Muscle of leg (tissue), 11 donors: ENCODE results near the gene IGDCC3. TPM values are rescaled to one million over a fixed set of nuclear protein-coding genes. Genes with fewer than 3 reads are reported as not detected.

Source experiments
- DNase-seq: peaks from one replicate; pipeline ENCODE4 v3.0.0; 2013
- H3K27ac ChIP-seq: one replicate; pipeline ENCODE4 v1.5.1; 2013; ENCODE audit warnings: mild to moderate bottlenecking, low read length, control low read depth
- H3K27me3 ChIP-seq: one replicate; pipeline ENCODE4 v1.6.1; 2013; ENCODE audit warnings: low read length; ENCODE audit not compliant: control insufficient read depth, insufficient read depth
- H3K36me3 ChIP-seq: one replicate; pipeline ENCODE4 v1.6.1; 2013; ENCODE audit warnings: low read length; ENCODE audit not compliant: control insufficient read depth, insufficient read depth
- H3K4me1 ChIP-seq: one replicate; pipeline ENCODE4 v1.6.1; 2013; ENCODE audit warnings: low read length; ENCODE audit not compliant: control insufficient read depth, insufficient read depth
- H3K4me3 ChIP-seq: one replicate; pipeline ENCODE4 v1.5.1; 2013; ENCODE audit warnings: low read length, control low read depth
- H3K9me3 ChIP-seq: replicated peaks from 2 replicates; pipeline ENCODE4 v1.6.1; 2013; ENCODE audit warnings: low read depth, low read length; ENCODE audit not compliant: control insufficient read depth
- WGBS: methylation state at CpG from one replicate; pipeline ENCODE4 v1.1.5; 2013; ENCODE audit warnings: missing lambda C conversion rate; ENCODE audit not compliant: insufficient coverage; 5-methylcytosine and 5-hydroxymethylcytosine counted together
- polyA plus RNA-seq, 8 donors: library from polyadenylated mRNA; unstranded; fragments of 120-200 nt; gene quantifications; one replicate each; pipeline versions ENCODE4 v1.2.1 to v1.2.3, GENCODE V29; 2013; ENCODE audit warnings: inconsistent platforms in 1 of 8, low replicate concordance in 1 of 8; ENCODE audit not compliant: insufficient read length in 8 of 8, insufficient read depth in 1 of 8
- total RNA-seq: library from RNA; stranded (reverse); fragments of 120-200 nt; gene quantifications from one replicate; pipeline ENCODE4 v1.2.4, GENCODE V29; 2013

IGDCC3 gene
- total and polyA plus RNA-seq, 9 donors = 1.8 to 3.6 (median 2.5) TPM

- WGBS = 19% methylated on average over 10 of the region's 14 CpGs
- Histone ChIP-seq H3K36me3 (peaks cover 22% of the 10 kb centered on the region), H3K4me1 (peaks cover 86% of the 10 kb centered on the region), H3K4me3 (peak overlapping the region; percentile 21), H3K27me3 (no peaks in the 10 kb centered on the region), H3K27ac (peak overlapping the region; percentile 96), H3K9me3 (no peaks in the 10 kb centered on the region)
- DNase-seq = peak; percentile 91
These were observed 37.2 kb upstream of the IGDCC3 start for GRCh38 chr15:65414841-65415621.

DNA sequence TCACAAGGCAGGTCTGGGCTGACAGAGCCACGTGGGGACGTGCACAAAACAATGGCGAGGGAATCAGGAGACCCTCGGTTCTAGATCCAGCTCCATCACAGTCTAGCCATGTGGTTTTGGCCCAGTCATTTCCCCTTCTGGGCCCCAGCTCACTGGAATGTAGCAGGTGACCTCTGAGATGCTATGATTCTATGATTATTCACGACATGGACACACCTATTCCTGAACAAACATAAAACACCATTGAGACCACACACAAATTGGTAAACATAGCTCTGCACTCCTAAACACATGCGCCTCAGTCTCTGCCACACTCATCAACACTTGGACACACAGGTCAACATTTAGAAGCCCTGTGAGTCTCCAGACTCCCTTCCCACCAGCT, 36.0 kb upstream of the IGDCC3 start:
- WGBS = 76% methylated on average over 5 of the region's 6 CpGs
- no peaks in the 10 kb centered on the region for H3K27me3 ChIP-seq
- no peaks in the 10 kb centered on the region for H3K9me3 ChIP-seq
- H3K27ac ChIP-seq = peak overlapping the region; percentile 96
- peaks cover 30% of the 10 kb centered on the region for H3K36me3 ChIP-seq
- H3K4me1 ChIP-seq = peaks cover 85% of the 10 kb centered on the region
- DNase-seq = no peak
- no peak overlapping the region for H3K4me3 ChIP-seq

DNA sequence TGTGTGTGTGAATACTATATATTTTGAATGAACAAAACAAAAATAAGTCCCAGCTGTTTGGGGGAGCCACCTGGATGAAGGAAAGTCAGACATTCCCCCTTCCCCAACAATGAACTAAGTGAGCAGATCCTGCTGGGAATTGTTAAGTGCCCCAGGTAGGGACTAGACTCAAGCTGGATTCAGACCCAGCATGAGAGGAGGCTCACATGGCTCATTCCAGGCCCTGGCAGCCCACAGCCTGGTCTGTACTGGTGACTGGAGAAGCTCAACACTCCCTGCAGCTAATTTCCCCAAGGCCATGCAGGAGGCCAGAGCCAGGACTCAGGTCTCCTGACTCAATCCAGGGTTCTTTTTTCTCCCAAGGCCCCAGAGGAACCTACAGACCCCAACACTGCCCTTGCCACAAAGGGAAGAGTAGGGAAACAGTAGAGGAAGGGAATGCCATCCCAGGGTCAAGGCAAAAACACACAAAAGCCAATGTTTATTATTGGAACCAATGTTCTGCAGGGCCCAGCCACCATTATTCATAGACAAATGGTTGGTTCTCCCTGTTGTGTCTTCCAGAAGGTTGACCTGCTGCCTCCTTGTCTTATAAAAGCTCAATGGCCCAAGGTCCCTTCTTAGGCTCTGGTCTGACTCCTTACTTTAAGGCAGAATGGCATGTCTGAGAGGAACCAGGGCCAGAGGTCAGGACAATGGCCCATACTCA, 35.4 kb upstream of the IGDCC3 start:
- H3K4me1 ChIP-seq = peaks cover 85% of the 10 kb centered on the region
- H3K9me3 ChIP-seq = no peaks in the 10 kb centered on the region
- H3K36me3 ChIP-seq = peaks cover 31% of the 10 kb centered on the region
- H3K27ac ChIP-seq = peak overlapping the region; percentile 96
- DNase-seq = no peak
- no peak overlapping the region for H3K4me3 ChIP-seq
- H3K27me3 ChIP-seq = no peaks in the 10 kb centered on the region

- peaks cover 35% of the 10 kb centered on the region for H3K36me3 ChIP-seq
- no peak for DNase-seq
- no peak overlapping the region for H3K27ac ChIP-seq
- H3K4me3 ChIP-seq = no peak overlapping the region
- H3K27me3 ChIP-seq = no peaks in the 10 kb centered on the region
- WGBS = no CpG with 5 or more reads among the region's 1 CpG
- H3K9me3 ChIP-seq = no peaks in the 10 kb centered on the region
- peaks cover 81% of the 10 kb centered on the region for H3K4me1 ChIP-seq
These were observed 34.8 kb upstream of the IGDCC3 start for GRCh38 chr15:65412556-65412955.

GRCh38 chr15:65411465-65412071, 33.8 kb upstream of the IGDCC3 start:
- Histone ChIP-seq H3K36me3 (peaks cover 40% of the 10 kb centered on the region), H3K9me3 (no peaks in the 10 kb centered on the region), H3K4me3 (no peak overlapping the region), H3K27me3 (no peaks in the 10 kb centered on the region), H3K27ac (no peak overlapping the region), H3K4me1 (peaks cover 75% of the 10 kb centered on the region)
- 77% methylated on average over 3 of the region's 5 CpGs for WGBS
- DNase-seq = no peak

GRCh38 chr15:65410972-65411371, 33.2 kb upstream of the IGDCC3 start:
- Histone ChIP-seq H3K4me1 (peaks cover 74% of the 10 kb centered on the region), H3K27ac (no peak overlapping the region), H3K36me3 (peaks cover 44% of the 10 kb centered on the region), H3K4me3 (no peak overlapping the region), H3K27me3 (no peaks in the 10 kb centered on the region), H3K9me3 (no peaks in the 10 kb centered on the region)
- DNase-seq = no peak
- WGBS = 79% methylated on average over 10 of the region's 10 CpGs

GRCh38 chr15:65410036-65410435, 32.2 kb upstream of the IGDCC3 start:
- 85% methylated on average over 8 of the region's 11 CpGs for WGBS
- Histone ChIP-seq H3K4me1 (peaks cover 68% of the 10 kb centered on the region), H3K9me3 (no peaks in the 10 kb centered on the region), H3K36me3 (peaks cover 44% of the 10 kb centered on the region), H3K4me3 (no peak overlapping the region), H3K27me3 (no peaks in the 10 kb centered on the region), H3K27ac (no peak overlapping the region)
- DNase-seq = no peak

DNA sequence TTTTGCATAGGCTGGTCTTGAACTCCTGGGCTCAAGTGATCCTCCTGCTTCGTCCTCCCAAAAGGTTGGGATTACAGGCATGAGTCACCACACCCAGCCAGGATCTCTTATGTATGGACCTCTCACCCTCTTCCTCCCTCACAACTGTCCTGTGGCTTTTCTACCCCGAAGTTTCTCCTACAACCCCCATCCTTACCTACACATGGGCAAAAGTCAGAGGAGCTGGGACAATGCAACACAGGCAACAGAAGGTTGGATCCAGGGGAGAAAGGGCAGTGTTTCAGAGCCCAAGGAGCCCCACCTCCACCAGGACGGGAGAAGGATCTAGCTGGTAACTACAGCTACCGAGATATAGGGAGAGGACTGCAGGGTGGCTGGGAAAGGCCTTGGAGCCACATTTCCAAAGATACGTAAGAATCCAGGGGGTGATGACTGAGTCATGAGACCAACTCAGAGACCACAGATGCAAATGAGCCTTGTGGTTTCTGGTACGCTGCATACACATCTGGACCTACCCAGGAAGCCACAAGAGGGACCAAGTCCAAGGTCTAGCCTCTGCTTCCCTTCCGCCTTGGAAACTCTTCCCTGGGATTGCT, 31.3 kb upstream of the IGDCC3 start:
- no peak for DNase-seq
- no peak overlapping the region for H3K27ac ChIP-seq
- 77% methylated on average over 4 of the region's 7 CpGs for WGBS

DNA sequence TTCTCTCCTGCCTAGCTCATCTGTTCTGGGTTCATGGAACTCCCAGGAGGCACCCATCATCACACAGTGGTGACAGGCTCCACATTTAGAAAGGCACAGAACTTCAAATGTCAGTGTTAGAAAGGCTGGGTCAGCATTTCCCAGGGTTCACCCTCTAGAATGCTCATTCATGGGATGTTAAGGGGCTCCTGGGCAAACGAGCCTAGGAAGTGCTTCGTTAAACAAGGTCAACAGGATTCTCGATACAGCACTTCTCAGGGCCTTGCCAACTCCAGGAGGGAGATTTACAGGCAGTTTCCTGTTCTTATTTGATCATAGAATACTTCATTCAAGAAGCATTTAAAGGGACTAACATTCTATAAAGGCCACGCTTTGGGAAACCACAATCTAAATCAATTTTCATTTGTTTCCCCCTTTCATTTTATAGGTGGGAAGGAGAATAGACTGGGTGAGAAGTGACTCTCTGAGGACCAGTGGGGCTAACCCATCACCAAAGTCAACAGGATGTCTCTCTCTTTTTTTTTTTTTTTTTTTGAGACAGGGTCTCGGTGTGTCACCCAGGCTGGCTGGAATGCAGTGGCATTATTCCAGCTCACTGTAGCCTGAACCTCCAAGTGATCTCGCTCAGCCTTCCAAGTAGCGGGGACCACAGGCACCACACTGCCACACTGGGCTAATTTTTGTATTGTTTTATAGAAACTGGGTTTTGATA, 30.7 kb upstream of the IGDCC3 start:
- Histone ChIP-seq H3K4me3 (no peak overlapping the region), H3K9me3 (no peaks in the 10 kb centered on the region), H3K36me3 (peaks cover 44% of the 10 kb centered on the region), H3K27ac (no peak overlapping the region), H3K27me3 (no peaks in the 10 kb centered on the region), H3K4me1 (peaks cover 62% of the 10 kb centered on the region)
- DNase-seq = no peak
- 31% methylated on average over 2 of the region's 7 CpGs for WGBS

More for the DNA sequence above, 31.3 kb upstream of the IGDCC3 start:
- peaks cover 62% of the 10 kb centered on the region for H3K4me1 ChIP-seq
- no peaks in the 10 kb centered on the region for H3K9me3 ChIP-seq
- H3K27me3 ChIP-seq = no peaks in the 10 kb centered on the region
- peaks cover 44% of the 10 kb centered on the region for H3K36me3 ChIP-seq
- no peak overlapping the region for H3K4me3 ChIP-seq
